HG03342 (cell line): ENCODE measurements around the gene GIT2.
"Not testable (repeated sequence)": the region's sequence is repeated elsewhere in the genome, so short reads cannot be mapped to it uniquely, and the experiment has no call there.

Source experiments
- ATAC-seq: cut with Tn5 transposase; IDR thresholded peaks from one replicate; pipeline ENCODE4 v1.9.1; 2021; ENCODE audit warnings: mild to moderate bottlenecking, moderate library complexity; ENCODE audit not compliant: unreplicated experiment

Gene GIT2

GRCh38 chr12:109896188-109896587 is 100.0 kb downstream of the GIT2 start:
- no peak for ATAC-seq

GRCh38 chr12:109894939-109895338 is 101.2 kb downstream of the GIT2 start:
- ATAC-seq: no peak

- no peak for ATAC-seq
Measured at GRCh38 chr12:109893261-109893995, 102.7 kb downstream of the GIT2 start.

- ATAC-seq: peak; percentile 61
Measured at GRCh38 chr12:109892748-109893147, 103.4 kb downstream of the GIT2 start.

GRCh38 chr12:109892165-109892715 is 103.9 kb downstream of the GIT2 start:
- no peak for ATAC-seq

GRCh38 chr12:109891731-109892130 is 104.4 kb downstream of the GIT2 start:
- ATAC-seq: not testable (repeated sequence)

- ATAC-seq: no peak
Measured at GRCh38 chr12:109890620-109891170, 105.5 kb downstream of the GIT2 start.

GRCh38 chr12:109888179-109889020 is 107.8 kb downstream of the GIT2 start:
- ATAC-seq: no peak

GRCh38 chr12:109885616-109886015 is 110.6 kb downstream of the GIT2 start:
- ATAC-seq: no peak

GRCh38 chr12:109883461-109883860 is 112.7 kb downstream of the GIT2 start:
- no peak for ATAC-seq

GRCh38 chr12:109881752-109882151 is 114.4 kb downstream of the GIT2 start:
- no peak for ATAC-seq

- no peak for ATAC-seq
Measured at GRCh38 chr12:109880938-109881337, 115.2 kb downstream of the GIT2 start.

- ATAC-seq: peak; percentile 90
Measured at GRCh38 chr12:109880043-109880931, 115.9 kb downstream of the GIT2 start, which contains the start of gene GLTP. TSS of gene GLTP (minus strand) at chr12:109880541. CDS start at chr12:109880374, 167 bp downstream.
